Measurements from ENCODE around the gene CNOT2. TPM values are rescaled to one million over a fixed set of nuclear protein-coding genes. Genes with fewer than 3 reads are reported as not detected.

CNOT2 gene
- total RNA-seq, 2 donors from 2014 or later, result 76.8 to 87.3 TPM

DNA sequence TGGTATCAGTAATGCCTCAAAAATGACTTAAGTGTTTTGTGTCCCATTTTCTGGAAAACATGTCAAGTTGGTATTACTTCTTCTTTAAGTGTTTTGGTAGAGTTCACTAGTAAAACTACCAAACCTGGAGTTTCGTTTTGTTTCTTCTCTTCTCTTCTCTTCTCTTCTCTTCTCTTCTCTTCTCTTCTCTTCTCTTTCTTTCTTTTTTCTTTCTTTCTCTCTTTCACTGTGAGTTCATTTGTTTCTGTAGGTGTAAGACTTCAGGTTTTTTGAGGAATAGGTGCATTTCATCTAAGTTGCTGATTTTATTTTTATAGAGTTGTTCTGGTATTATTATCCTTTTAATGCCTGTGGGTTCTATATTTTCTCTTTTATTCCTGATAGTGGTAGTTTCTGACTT, 21.9 kb downstream of the CNOT2 start:
- TF ChIP-seq, protein P1, sequence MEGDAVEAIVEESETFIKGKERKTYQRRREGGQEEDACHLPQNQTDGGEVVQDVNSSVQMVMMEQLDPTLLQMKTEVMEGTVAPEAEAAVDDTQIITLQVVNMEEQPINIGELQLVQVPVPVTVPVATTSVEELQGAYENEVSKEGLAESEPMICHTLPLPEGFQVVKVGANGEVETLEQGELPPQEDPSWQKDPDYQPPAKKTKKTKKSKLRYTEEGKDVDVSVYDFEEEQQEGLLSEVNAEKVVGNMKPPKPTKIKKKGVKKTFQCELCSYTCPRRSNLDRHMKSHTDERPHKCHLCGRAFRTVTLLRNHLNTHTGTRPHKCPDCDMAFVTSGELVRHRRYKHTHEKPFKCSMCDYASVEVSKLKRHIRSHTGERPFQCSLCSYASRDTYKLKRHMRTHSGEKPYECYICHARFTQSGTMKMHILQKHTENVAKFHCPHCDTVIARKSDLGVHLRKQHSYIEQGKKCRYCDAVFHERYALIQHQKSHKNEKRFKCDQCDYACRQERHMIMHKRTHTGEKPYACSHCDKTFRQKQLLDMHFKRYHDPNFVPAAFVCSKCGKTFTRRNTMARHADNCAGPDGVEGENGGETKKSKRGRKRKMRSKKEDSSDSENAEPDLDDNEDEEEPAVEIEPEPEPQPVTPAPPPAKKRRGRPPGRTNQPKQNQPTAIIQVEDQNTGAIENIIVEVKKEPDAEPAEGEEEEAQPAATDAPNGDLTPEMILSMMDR (IDR thresholded peaks at IDR 0.05), result no peak
- TF ChIP-seq POLR2A (IDR thresholded peaks at IDR 0.05), result no peak
- WGBS, 2 donors, result 77 to 89% methylated on average over 1 of the region's 1 CpG
- DNase-seq (no peak), ATAC-seq (no peak)
- Histone ChIP-seq H3K9me3 (no peaks in the 10 kb centered on the region), H3K27me3 (no peaks in the 10 kb centered on the region), H3K4me1 (peaks cover 22% of the 10 kb centered on the region), H3K27ac (no peak overlapping the region), H3K36me3 (replicated peaks in 1 of 2; ENCODE audit: insufficient read depth in 1 of 2, low read depth in 2 of 2) (no peaks in the 10 kb centered on the region), H3K4me3 (no peak overlapping the region)
- intact Hi-C loops (cut with DNase I), result no loop called here

- Histone ChIP-seq H3K9me3 (no peaks in the 10 kb centered on the region), H3K4me1 (peaks cover 43% of the 10 kb centered on the region), H3K27ac (no peak overlapping the region), H3K27me3 (no peaks in the 10 kb centered on the region), H3K36me3 (replicated peaks in 1 of 2; ENCODE audit: insufficient read depth in 1 of 2, low read depth in 2 of 2) (no peaks in the 10 kb centered on the region), H3K4me3 (no peak overlapping the region)
- intact Hi-C loops (cut with DNase I), result no loop called here
- TF ChIP-seq, protein P1 (IDR thresholded peaks at IDR 0.05), result no peak
- TF ChIP-seq POLR2A (IDR thresholded peaks at IDR 0.05), result no peak
- DNase-seq (no peak), ATAC-seq (no peak)
- WGBS, 2 donors, result 86 to 87% methylated on average over 1 of the region's 1 CpG
Observed at GRCh38 chr12:70267550-70267949, 24.3 kb downstream of the CNOT2 start.

- DNase-seq (no peak), ATAC-seq (no peak)
- WGBS, 2 donors, result 28 to 31% methylated on average over 2 of the region's 2 CpGs
- intact Hi-C loops (cut with DNase I), result no loop called here
- Histone ChIP-seq H3K4me3 (no peak overlapping the region), H3K36me3 (replicated peaks in 1 of 2; ENCODE audit: insufficient read depth in 1 of 2, low read depth in 2 of 2) (no peaks in the 10 kb centered on the region), H3K9me3 (no peaks in the 10 kb centered on the region), H3K4me1 (peaks cover 48% of the 10 kb centered on the region), H3K27me3 (no peaks in the 10 kb centered on the region), H3K27ac (no peak overlapping the region)
- no peak for TF ChIP-seq POLR2A (IDR thresholded peaks at IDR 0.05)
- TF ChIP-seq, protein P1 (IDR thresholded peaks at IDR 0.05), result no peak
Observed at GRCh38 chr12:70268972-70269371, 25.7 kb downstream of the CNOT2 start.

GRCh38 chr12:70270108-70270507, 26.9 kb downstream of the CNOT2 start:
- ATAC-seq (no peak), DNase-seq (no peak)
- intact Hi-C loops (cut with DNase I), result no loop called here
- no peak for TF ChIP-seq POLR2A (IDR thresholded peaks at IDR 0.05)
- TF ChIP-seq, protein P1 (IDR thresholded peaks at IDR 0.05), result no peak
- Histone ChIP-seq H3K4me1 (peaks cover 48% of the 10 kb centered on the region), H3K9me3 (no peaks in the 10 kb centered on the region), H3K4me3 (no peak overlapping the region), H3K27ac (peak overlapping the region in 1 of 4 donors; percentile 51), H3K27me3 (no peaks in the 10 kb centered on the region), H3K36me3 (replicated peaks in 1 of 2; ENCODE audit: insufficient read depth in 1 of 2, low read depth in 2 of 2) (no peaks in the 10 kb centered on the region)
- 9 to 16% methylated on average over 1 of the region's 1 CpG for WGBS, 2 donors

GRCh38 chr12:70271025-70271424, 27.8 kb downstream of the CNOT2 start:
- intact Hi-C loops (cut with DNase I), result no loop called here
- peaks cover 48% of the 10 kb centered on the region for H3K4me1 ChIP-seq
- H3K27ac ChIP-seq, result peak overlapping the region in 2 of 4 donors; percentile 22 to 51
- H3K9me3 ChIP-seq, result no peaks in the 10 kb centered on the region
- TF ChIP-seq, protein P1 (IDR thresholded peaks at IDR 0.05), result no peak
- no peak for TF ChIP-seq POLR2A (IDR thresholded peaks at IDR 0.05)
- no peaks in the 10 kb centered on the region for H3K27me3 ChIP-seq
- DNase-seq, result no peak
- no peaks in the 10 kb centered on the region for H3K36me3 ChIP-seq (replicated peaks in 1 of 2; ENCODE audit: insufficient read depth in 1 of 2, low read depth in 2 of 2)
- peak; percentile 62 for ATAC-seq
- H3K4me3 ChIP-seq, result no peak overlapping the region
